Epithelial cell of proximal tubule (primary cell): ENCODE data around the gene GPC1. TPM values are rescaled to one million over a fixed set of nuclear protein-coding genes. Genes with fewer than 3 reads are reported as not detected.

Experiments
- DNase-seq: peaks from one replicate; pipeline ENCODE4 v3.0.0-alpha.2; 2011; ENCODE audit warnings: low read depth
- H3K4me3 ChIP-seq: 2 replicates; pipeline ENCODE4 v1.5.1; 2011; ENCODE audit warnings: low read depth, mild to moderate bottlenecking, low read length
- CTCF ChIP-seq: conservative IDR thresholded peaks from 2 replicates; pipeline ENCODE4 v1.5.1; 2012; ENCODE audit warnings: low read depth, mild to moderate bottlenecking, low read length
- total RNA-seq: library from RNA; depleted of rRNA; stranded (reverse); fragments of >200 nt; gene quantifications from 2 replicates; pipeline ENCODE4 v1.2.3, GENCODE V29; 2015

GPC1 gene
- total RNA-seq, 1 donor from 2014 or later = 45.4 TPM

- no peak overlapping the region for H3K4me3 ChIP-seq
- TF ChIP-seq CTCF = no peak
- DNase-seq = no peak
Observed at GRCh38 chr2:240467149-240467642, 31.7 kb downstream of the GPC1 start.

GRCh38 chr2:240467659-240468302 is 32.3 kb downstream of the GPC1 start:
- no peak for TF ChIP-seq CTCF
- H3K4me3 ChIP-seq = no peak overlapping the region
- no peak for DNase-seq

GRCh38 chr2:240468303-240469238 is 33.1 kb downstream of the GPC1 start:
- no peak overlapping the region for H3K4me3 ChIP-seq
- TF ChIP-seq CTCF = no peak
- no peak for DNase-seq

GRCh38 chr2:240469239-240469636 is 33.8 kb downstream of the GPC1 start:
- H3K4me3 ChIP-seq = no peak overlapping the region
- DNase-seq = no peak
- TF ChIP-seq CTCF = no peak

GRCh38 chr2:240469740-240470139 is 34.3 kb downstream of the GPC1 start:
- H3K4me3 ChIP-seq = no peak overlapping the region
- TF ChIP-seq CTCF = no peak
- DNase-seq = no peak

- no peak for TF ChIP-seq CTCF
- DNase-seq = no peak
- no peak overlapping the region for H3K4me3 ChIP-seq
Observed at GRCh38 chr2:240472078-240472790, 36.8 kb downstream of the GPC1 start.
